Measurements from ENCODE around the gene TMEM53. TPM values are rescaled to one million over a fixed set of nuclear protein-coding genes. Genes with fewer than 3 reads are reported as not detected.

TMEM53 gene
- total RNA-seq, 3 donors from 2014 or later, result 8.3 to 9.4 (median 9.2) TPM

DNA sequence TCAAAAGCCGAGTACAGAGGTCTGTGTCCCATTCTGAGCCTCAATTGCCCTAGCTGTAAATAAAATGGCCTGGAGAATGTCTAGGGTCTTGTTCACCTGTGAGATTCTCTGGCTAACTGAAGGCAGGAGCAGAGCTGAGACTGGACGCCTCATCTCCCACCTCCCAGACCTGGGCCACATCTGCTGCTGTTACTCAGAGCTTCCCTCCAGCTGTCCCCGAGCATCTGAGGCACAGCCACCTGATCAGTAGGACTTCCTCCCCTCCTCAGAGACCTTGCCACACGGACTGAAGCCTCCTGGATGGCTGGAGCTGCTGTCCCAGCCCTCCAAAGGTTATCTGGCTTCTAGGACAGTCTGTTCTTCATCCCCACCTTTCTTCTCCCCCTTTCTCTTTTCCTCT, 62.4 kb downstream of the TMEM53 start:
- DNase-seq (ENCODE audit: low spot score in 2 of 2), result no peak
- intact Hi-C loops (cut with DNase I; ENCODE audit: low total_unique reads), result loop anchor here (1.0 kb wide), 1 partner anchor 8 kb away; no protein-coding TSS in a partner anchor

DNA sequence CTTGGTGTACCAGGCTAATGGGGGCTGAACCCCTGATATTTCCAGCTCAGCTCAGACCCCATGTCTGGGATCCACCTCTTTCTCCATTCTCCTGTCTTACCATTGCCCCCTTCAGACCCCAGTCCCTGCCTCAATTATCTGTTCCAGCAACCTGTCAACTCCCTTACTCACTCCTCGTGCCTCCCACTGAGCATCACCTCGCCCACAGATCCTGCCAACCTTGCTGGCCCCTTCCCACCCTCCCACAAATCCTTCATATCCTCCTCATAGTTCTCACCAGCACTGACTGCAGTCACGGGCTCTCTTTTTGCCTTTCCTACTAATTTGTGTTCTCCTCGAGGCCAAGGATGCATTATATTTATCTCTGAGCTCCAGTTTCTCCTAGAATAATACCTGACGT, 62.9 kb downstream of the TMEM53 start:
- intact Hi-C loops (cut with DNase I; ENCODE audit: low total_unique reads), result no loop called here
- Histone ChIP-seq H3K4me1 (no peaks in the 10 kb centered on the region), H3K27me3 (peaks cover 0 to 6% of the 10 kb centered on the region in 2 donors), H3K4me3 (no peak overlapping the region), H3K9me3 (no peaks in the 10 kb centered on the region), H3K27ac (no peak overlapping the region), H3K36me3 (no peaks in the 10 kb centered on the region)
- no peak for DNase-seq (ENCODE audit: low spot score in 2 of 2)
- TF ChIP-seq, protein P1, sequence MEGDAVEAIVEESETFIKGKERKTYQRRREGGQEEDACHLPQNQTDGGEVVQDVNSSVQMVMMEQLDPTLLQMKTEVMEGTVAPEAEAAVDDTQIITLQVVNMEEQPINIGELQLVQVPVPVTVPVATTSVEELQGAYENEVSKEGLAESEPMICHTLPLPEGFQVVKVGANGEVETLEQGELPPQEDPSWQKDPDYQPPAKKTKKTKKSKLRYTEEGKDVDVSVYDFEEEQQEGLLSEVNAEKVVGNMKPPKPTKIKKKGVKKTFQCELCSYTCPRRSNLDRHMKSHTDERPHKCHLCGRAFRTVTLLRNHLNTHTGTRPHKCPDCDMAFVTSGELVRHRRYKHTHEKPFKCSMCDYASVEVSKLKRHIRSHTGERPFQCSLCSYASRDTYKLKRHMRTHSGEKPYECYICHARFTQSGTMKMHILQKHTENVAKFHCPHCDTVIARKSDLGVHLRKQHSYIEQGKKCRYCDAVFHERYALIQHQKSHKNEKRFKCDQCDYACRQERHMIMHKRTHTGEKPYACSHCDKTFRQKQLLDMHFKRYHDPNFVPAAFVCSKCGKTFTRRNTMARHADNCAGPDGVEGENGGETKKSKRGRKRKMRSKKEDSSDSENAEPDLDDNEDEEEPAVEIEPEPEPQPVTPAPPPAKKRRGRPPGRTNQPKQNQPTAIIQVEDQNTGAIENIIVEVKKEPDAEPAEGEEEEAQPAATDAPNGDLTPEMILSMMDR (IDR thresholded peaks at IDR 0.05), result no peak
- TF ChIP-seq POLR2AphosphoS5 (IDR thresholded peaks at IDR 0.05), result no peak
- no peak for TF ChIP-seq POLR2A (IDR thresholded peaks at IDR 0.05)

More for the DNA sequence above, 62.4 kb downstream of the TMEM53 start:
- H3K27me3 ChIP-seq, result peaks cover 0 to 11% of the 10 kb centered on the region in 2 donors
- H3K4me1 ChIP-seq, result peaks cover 0 to 2% of the 10 kb centered on the region in 2 donors
- H3K9me3 ChIP-seq, result no peaks in the 10 kb centered on the region
- TF ChIP-seq, protein P1 (IDR thresholded peaks at IDR 0.05), result no peak
- no peak for TF ChIP-seq POLR2AphosphoS5 (IDR thresholded peaks at IDR 0.05)
- no peak for TF ChIP-seq POLR2A (IDR thresholded peaks at IDR 0.05)
- H3K36me3 ChIP-seq, result no peaks in the 10 kb centered on the region
- H3K27ac ChIP-seq, result no peak overlapping the region
- no peak overlapping the region for H3K4me3 ChIP-seq

DNA sequence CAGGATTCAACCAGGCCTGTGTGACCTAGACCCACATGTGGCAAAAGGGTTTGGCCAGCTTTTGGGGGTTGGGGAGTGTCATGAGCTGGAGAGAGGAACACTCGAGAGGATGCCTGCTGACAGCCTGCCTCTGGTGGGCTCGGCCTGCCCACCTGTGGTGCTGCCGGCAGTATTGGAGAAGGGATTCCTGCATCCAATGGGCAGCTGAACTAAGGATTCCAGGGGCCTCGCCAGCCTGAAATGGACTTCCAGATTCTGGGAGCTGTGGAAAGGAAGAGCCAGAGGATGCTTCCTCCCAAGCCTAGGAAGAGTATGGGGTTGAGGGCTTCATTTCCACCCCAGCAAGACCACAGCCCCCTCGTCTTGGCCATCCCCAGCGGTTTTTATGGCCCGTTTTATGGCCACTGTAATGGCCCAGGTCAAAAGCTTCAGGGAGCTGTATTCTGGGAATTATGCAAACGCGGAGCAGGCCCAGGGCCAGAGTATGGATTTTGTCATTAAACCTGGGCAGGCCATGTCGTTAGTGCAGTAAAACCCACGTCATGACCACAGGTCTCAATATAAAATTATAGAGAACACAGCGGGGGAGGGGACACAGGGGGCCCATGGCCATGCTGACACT, 63.6 kb downstream of the TMEM53 start:
- no peaks in the 10 kb centered on the region for H3K4me1 ChIP-seq
- H3K4me3 ChIP-seq, result no peak overlapping the region
- no peaks in the 10 kb centered on the region for H3K27me3 ChIP-seq
- intact Hi-C loops (cut with DNase I; ENCODE audit: low total_unique reads), result no loop called here
- DNase-seq (ENCODE audit: low spot score in 2 of 2), result no peak
- no peak for TF ChIP-seq POLR2A (IDR thresholded peaks at IDR 0.05)
- TF ChIP-seq, protein P1 (IDR thresholded peaks at IDR 0.05), result no peak
- TF ChIP-seq POLR2AphosphoS5 (IDR thresholded peaks at IDR 0.05), result no peak
- H3K27ac ChIP-seq, result no peak overlapping the region
- no peaks in the 10 kb centered on the region for H3K36me3 ChIP-seq
- H3K9me3 ChIP-seq, result no peaks in the 10 kb centered on the region

DNA sequence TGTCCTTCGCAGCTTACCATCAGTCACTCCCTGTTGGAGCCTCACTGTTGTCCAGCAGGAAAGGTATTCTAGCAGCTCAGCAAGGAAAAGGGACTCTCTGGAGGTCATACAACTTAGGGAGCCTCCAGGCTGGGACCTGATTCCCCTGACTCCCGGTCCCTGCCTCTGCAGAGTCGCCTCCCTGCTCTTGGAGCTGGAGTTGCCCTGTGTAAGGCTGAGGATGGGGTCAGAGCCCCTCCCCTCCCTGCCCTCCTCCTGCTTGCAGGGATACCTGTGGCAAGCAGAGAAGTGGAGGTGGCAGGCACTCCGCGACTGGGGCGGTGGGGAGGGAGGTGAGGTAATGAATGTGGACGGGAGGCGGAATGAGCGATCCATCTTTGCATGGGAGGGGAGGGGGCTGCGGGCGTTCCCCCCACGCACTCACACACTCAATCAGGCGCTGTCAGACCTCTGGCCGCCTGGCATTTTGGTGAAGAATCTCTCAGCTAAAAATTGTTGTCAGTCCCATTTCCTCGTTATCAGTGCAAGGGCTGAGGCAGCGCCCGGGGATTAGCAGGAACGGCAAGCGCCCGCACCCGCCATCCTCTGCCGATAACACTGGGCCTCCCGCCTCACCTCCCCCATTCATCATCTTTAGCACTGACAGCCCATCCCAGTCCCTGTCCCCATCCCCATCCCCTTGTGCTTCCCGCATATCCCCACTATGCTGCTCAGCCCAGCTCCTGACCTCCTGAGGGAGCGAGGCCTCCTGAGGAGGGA, 64.3 kb downstream of the TMEM53 start:
- Histone ChIP-seq H3K4me1 (no peaks in the 10 kb centered on the region), H3K27me3 (no peaks in the 10 kb centered on the region), H3K36me3 (no peaks in the 10 kb centered on the region), H3K9me3 (no peaks in the 10 kb centered on the region), H3K27ac (no peak overlapping the region), H3K4me3 (no peak overlapping the region)
- intact Hi-C loops (cut with DNase I; ENCODE audit: low total_unique reads), result no loop called here
- no peak for DNase-seq (ENCODE audit: low spot score in 2 of 2)
- no peak for TF ChIP-seq POLR2AphosphoS5 (IDR thresholded peaks at IDR 0.05)
- no peak for TF ChIP-seq POLR2A (IDR thresholded peaks at IDR 0.05)
- TF ChIP-seq, protein P1 (IDR thresholded peaks at IDR 0.05), result no peak

DNA sequence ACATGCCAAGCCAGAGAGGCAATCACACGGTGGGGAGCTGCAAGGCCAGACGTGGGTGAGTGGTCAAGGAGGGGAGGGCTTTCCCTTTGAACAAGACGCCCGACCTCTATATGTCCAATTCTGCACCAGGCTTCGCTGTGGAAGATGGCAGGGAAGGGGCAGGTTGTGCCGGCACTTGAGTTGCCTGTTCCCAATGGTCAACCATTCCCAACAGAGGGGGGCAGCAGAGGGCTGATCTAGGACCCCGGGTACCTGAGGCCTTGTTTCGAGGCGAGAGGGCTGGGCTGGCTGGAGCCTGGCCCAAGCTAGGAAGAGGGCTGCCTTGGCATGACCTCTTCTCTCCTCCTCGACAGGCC, 64.9 kb downstream of the TMEM53 start:
- TF ChIP-seq, protein P1 (IDR thresholded peaks at IDR 0.05), result peak in 2 of 3 donors; percentile 23 to 45
- TF ChIP-seq POLR2AphosphoS5 (IDR thresholded peaks at IDR 0.05), result no peak
- Histone ChIP-seq H3K4me3 (no peak overlapping the region), H3K27me3 (no peaks in the 10 kb centered on the region), H3K4me1 (no peaks in the 10 kb centered on the region), H3K9me3 (no peaks in the 10 kb centered on the region), H3K36me3 (no peaks in the 10 kb centered on the region), H3K27ac (no peak overlapping the region)
- intact Hi-C loops (cut with DNase I; ENCODE audit: low total_unique reads), result no loop called here
- no peak for DNase-seq (ENCODE audit: low spot score in 2 of 2)

Data from breast epithelium (tissue), 4 donors.